Measurements from ENCODE around the gene SCO2.

SCO2 gene

GRCh38 chr22:50503475-50504145 lies 21.8 kb downstream of the SCO2 start:
- DNase-seq (ENCODE audit: low read depth): peak; percentile 12
- H3K4me3 ChIP-seq (ENCODE audit: low read depth, low read length): no peak overlapping the region
- TF ChIP-seq CTCF (IDR thresholded peaks at IDR 0.05; ENCODE audit: insufficient read depth, low read depth, low read length, missing control alignments): peak; percentile 11

GRCh38 chr22:50502628-50503474 lies 22.5 kb downstream of the SCO2 start:
- no peak for TF ChIP-seq CTCF (IDR thresholded peaks at IDR 0.05; ENCODE audit: insufficient read depth, low read depth, low read length, missing control alignments)
- no peak for DNase-seq (ENCODE audit: low read depth)
- no peak overlapping the region for H3K4me3 ChIP-seq (ENCODE audit: low read depth, low read length)

GRCh38 chr22:50502096-50502495 lies 23.3 kb downstream of the SCO2 start:
- no peak for DNase-seq (ENCODE audit: low read depth)
- H3K4me3 ChIP-seq (ENCODE audit: low read depth, low read length): no peak overlapping the region
- no peak for TF ChIP-seq CTCF (IDR thresholded peaks at IDR 0.05; ENCODE audit: insufficient read depth, low read depth, low read length, missing control alignments)

GRCh38 chr22:50500452-50500851 lies 24.9 kb downstream of the SCO2 start:
- no peak for TF ChIP-seq CTCF (IDR thresholded peaks at IDR 0.05; ENCODE audit: insufficient read depth, low read depth, low read length, missing control alignments)
- DNase-seq (ENCODE audit: low read depth): no peak

GRCh38 chr22:50498322-50498890 lies 27.0 kb downstream of the SCO2 start:
- DNase-seq (ENCODE audit: low read depth): peak; percentile 74
- no peak overlapping the region for H3K4me3 ChIP-seq (ENCODE audit: low read depth, low read length)
- TF ChIP-seq CTCF (IDR thresholded peaks at IDR 0.05; ENCODE audit: insufficient read depth, low read depth, low read length, missing control alignments): peak; percentile 70

More at GRCh38 chr22:50500452-50500851, 24.9 kb downstream of the SCO2 start:
- H3K4me3 ChIP-seq (ENCODE audit: low read depth, low read length): no peak overlapping the region

- no peak for DNase-seq (ENCODE audit: low read depth)
- TF ChIP-seq CTCF (IDR thresholded peaks at IDR 0.05; ENCODE audit: insufficient read depth, low read depth, low read length, missing control alignments): no peak
- no peak overlapping the region for H3K4me3 ChIP-seq (ENCODE audit: low read depth, low read length)
Measured at GRCh38 chr22:50497093-50497492, 28.3 kb downstream of the SCO2 start.
